Measurements from ENCODE around the gene FBXO48. TPM values are rescaled to one million over a fixed set of nuclear protein-coding genes. Genes with fewer than 3 reads are reported as not detected.
A peak's percentile ranks its signal among the peaks of the same experiment; 100 is the strongest.

The FBXO48 gene
- total RNA-seq, 4 donors from 2014 or later, result 0.60 to 2.0 (median 1.2) TPM

- no peaks in the 10 kb centered on the region for H3K9me3 ChIP-seq
- peaks cover 0 to 23% (median 6%) of the 10 kb centered on the region in 4 donors for H3K4me1 ChIP-seq
- DNase-seq (ENCODE audit: low spot score in 2 of 2), result no peak
- no peak overlapping the region for H3K4me3 ChIP-seq
- TF ChIP-seq, protein P1, sequence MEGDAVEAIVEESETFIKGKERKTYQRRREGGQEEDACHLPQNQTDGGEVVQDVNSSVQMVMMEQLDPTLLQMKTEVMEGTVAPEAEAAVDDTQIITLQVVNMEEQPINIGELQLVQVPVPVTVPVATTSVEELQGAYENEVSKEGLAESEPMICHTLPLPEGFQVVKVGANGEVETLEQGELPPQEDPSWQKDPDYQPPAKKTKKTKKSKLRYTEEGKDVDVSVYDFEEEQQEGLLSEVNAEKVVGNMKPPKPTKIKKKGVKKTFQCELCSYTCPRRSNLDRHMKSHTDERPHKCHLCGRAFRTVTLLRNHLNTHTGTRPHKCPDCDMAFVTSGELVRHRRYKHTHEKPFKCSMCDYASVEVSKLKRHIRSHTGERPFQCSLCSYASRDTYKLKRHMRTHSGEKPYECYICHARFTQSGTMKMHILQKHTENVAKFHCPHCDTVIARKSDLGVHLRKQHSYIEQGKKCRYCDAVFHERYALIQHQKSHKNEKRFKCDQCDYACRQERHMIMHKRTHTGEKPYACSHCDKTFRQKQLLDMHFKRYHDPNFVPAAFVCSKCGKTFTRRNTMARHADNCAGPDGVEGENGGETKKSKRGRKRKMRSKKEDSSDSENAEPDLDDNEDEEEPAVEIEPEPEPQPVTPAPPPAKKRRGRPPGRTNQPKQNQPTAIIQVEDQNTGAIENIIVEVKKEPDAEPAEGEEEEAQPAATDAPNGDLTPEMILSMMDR (IDR thresholded peaks at IDR 0.05), result no peak
- TF ChIP-seq POLR2A (IDR thresholded peaks at IDR 0.05), result no peak
- TF ChIP-seq EP300 (IDR thresholded peaks at IDR 0.05), result no peak
- peak overlapping the region in 3 of 4 donors; percentile 20 to 67 (median 43) for H3K27ac ChIP-seq
- H3K36me3 ChIP-seq, result no peaks in the 10 kb centered on the region
- no peaks in the 10 kb centered on the region for H3K27me3 ChIP-seq
- WGBS, 2 donors, result 26 to 28% methylated on average over 4 of the region's 4 CpGs
Measured at GRCh38 chr2:68436270-68436669, 30.8 kb downstream of the FBXO48 start.

DNA sequence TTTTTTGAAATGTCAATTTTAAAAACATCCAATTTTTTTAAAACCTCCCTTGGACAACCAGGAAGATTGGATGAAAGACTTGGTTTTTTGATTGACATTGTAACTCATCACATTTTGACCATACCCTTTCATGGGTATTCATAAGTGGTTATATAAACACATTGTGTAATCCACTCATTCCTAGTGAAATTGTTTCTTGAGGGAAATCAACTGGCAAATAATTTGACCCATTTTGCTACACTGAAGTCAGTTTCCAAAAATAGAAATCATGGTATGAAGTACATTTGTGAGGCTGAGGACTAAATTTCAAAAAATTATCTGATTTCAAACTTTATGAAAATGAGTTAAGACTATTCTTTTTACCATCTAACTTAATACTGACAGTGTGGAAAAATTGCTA lies 31.5 kb downstream of the FBXO48 start:
- Histone ChIP-seq H3K27ac (peak overlapping the region in 2 of 4 donors; percentile 20 to 67), H3K4me3 (no peak overlapping the region), H3K36me3 (no peaks in the 10 kb centered on the region), H3K4me1 (peaks cover 0 to 23% (median 4%) of the 10 kb centered on the region in 4 donors), H3K27me3 (no peaks in the 10 kb centered on the region), H3K9me3 (no peaks in the 10 kb centered on the region)
- no peak for DNase-seq (ENCODE audit: low spot score in 2 of 2)
- TF ChIP-seq POLR2A (IDR thresholded peaks at IDR 0.05) (no peak), EP300 (IDR thresholded peaks at IDR 0.05) (no peak)
- TF ChIP-seq, protein P1 (IDR thresholded peaks at IDR 0.05), result no peak

GRCh38 chr2:68434981-68435380 lies 32.1 kb downstream of the FBXO48 start:
- no peak for DNase-seq (ENCODE audit: low spot score in 2 of 2)
- Histone ChIP-seq H3K27me3 (no peaks in the 10 kb centered on the region), H3K27ac (no peak overlapping the region), H3K9me3 (no peaks in the 10 kb centered on the region), H3K36me3 (no peaks in the 10 kb centered on the region), H3K4me1 (peaks cover 0 to 23% (median 4%) of the 10 kb centered on the region in 4 donors), H3K4me3 (no peak overlapping the region)
- TF ChIP-seq, protein P1 (IDR thresholded peaks at IDR 0.05), result no peak
- no peak for TF ChIP-seq EP300 (IDR thresholded peaks at IDR 0.05)
- TF ChIP-seq POLR2A (IDR thresholded peaks at IDR 0.05), result no peak

- Histone ChIP-seq H3K27ac (no peak overlapping the region), H3K4me3 (no peak overlapping the region), H3K27me3 (no peaks in the 10 kb centered on the region), H3K4me1 (peaks cover 0 to 31% (median 8%) of the 10 kb centered on the region in 4 donors), H3K36me3 (no peaks in the 10 kb centered on the region), H3K9me3 (no peaks in the 10 kb centered on the region)
- TF ChIP-seq, protein P1 (IDR thresholded peaks at IDR 0.05), result no peak
- no peak for TF ChIP-seq EP300 (IDR thresholded peaks at IDR 0.05)
- TF ChIP-seq POLR2A (IDR thresholded peaks at IDR 0.05), result no peak
- DNase-seq (ENCODE audit: low spot score in 2 of 2), result no peak
- WGBS, 2 donors, result 76 to 84% methylated on average over 10 to 13 of the region's 14 CpGs
Measured at GRCh38 chr2:68432696-68433658, 34.1 kb downstream of the FBXO48 start.

GRCh38 chr2:68431316-68431972 lies 35.6 kb downstream of the FBXO48 start:
- Histone ChIP-seq H3K27ac (no peak overlapping the region), H3K27me3 (no peaks in the 10 kb centered on the region), H3K4me3 (no peak overlapping the region), H3K4me1 (peaks cover 0 to 36% (median 16%) of the 10 kb centered on the region in 4 donors), H3K36me3 (no peaks in the 10 kb centered on the region), H3K9me3 (no peaks in the 10 kb centered on the region)
- WGBS, 2 donors, result 81 to 85% methylated on average over 8 of the region's 8 CpGs
- no peak for DNase-seq (ENCODE audit: low spot score in 2 of 2)
- TF ChIP-seq, protein P1 (IDR thresholded peaks at IDR 0.05), result no peak
- no peak for TF ChIP-seq EP300 (IDR thresholded peaks at IDR 0.05)
- no peak for TF ChIP-seq POLR2A (IDR thresholded peaks at IDR 0.05)
